Colonic mucosa (tissue), 4 donors: ENCODE data around the gene AUTS2. TPM values are rescaled to one million over a fixed set of nuclear protein-coding genes. Genes with fewer than 3 reads are reported as not detected.

ENCODE experiments used
- DNase-seq: peaks from one replicate; pipeline ENCODE4 v3.0.0-alpha.2; 2020
- H3K27ac ChIP-seq: fragments of 200-600 bp; one replicate; pipeline ENCODE4 v1.8.0; 2021
- H3K27me3 ChIP-seq: fragments of 200-600 bp; one replicate; pipeline ENCODE4 v1.8.0; 2021
- H3K36me3 ChIP-seq: fragments of 200-600 bp; one replicate; pipeline ENCODE4 v1.8.0; 2021
- H3K4me1 ChIP-seq: fragments of 200-600 bp; one replicate; pipeline ENCODE4 v1.8.0; 2021; ENCODE audit warnings: mild to moderate bottlenecking
- H3K4me3 ChIP-seq: fragments of 200-600 bp; one replicate; pipeline ENCODE4 v1.8.0; 2021
- H3K9ac ChIP-seq, 2 donors: one replicate each; pipeline ENCODE4 v1.7.0; 2013; ENCODE audit warnings: control low read depth in 2 of 2, low read depth in 2 of 2, low read length in 2 of 2
- H3K9me3 ChIP-seq: fragments of 200-600 bp; one replicate; pipeline ENCODE4 v1.8.0; 2021
- CTCF ChIP-seq: fragments of 200-600 bp; IDR thresholded peaks from one replicate; pipeline ENCODE4 v1.8.0; 2022; ENCODE audit warnings: antibody characterized with exemption, mild to moderate bottlenecking
- intact Hi-C: fragments of 100-400 bp; cut with DNase I; formaldehyde crosslinking; loops from one replicate; pipeline ENCODE4 v1.14.1; 2022
- total RNA-seq, 2 donors: library from RNA; stranded (reverse); fragmentation: NEBNext Ultra II Directional in 1 of 2; extraction: Animal tissue kit (Norgen Biotek cat#: 25700) in 1 of 2; gene quantifications; one replicate each; pipeline ENCODE4 v1.2.1, GENCODE V29; 2021
- donor health status: healthy.
- donor health status: DM: no; HTN: no; CAD: no.
- donor health status: DM: no; HTN: no; CAD: no.

AUTS2 gene
- total RNA-seq, 2 donors from 2014 or later, result 39.8 to 42.3 TPM

- H3K4me1 ChIP-seq, result no peaks in the 10 kb centered on the region
- TF ChIP-seq CTCF, result no peak
- H3K36me3 ChIP-seq, result no peaks in the 10 kb centered on the region
- no peaks in the 10 kb centered on the region for H3K27me3 ChIP-seq
- intact Hi-C loops, result no loop called here
- no peak overlapping the region for H3K4me3 ChIP-seq
- DNase-seq, result no peak
- H3K27ac ChIP-seq, result no peak overlapping the region
- H3K9me3 ChIP-seq, result no peaks in the 10 kb centered on the region
- H3K9ac ChIP-seq, result no peak overlapping the region
Observed at GRCh38 chr7:70459546-70459945, 861.3 kb downstream of the AUTS2 start.

GRCh38 chr7:70460071-70460470, 861.8 kb downstream of the AUTS2 start:
- Histone ChIP-seq H3K27ac (no peak overlapping the region), H3K9me3 (no peaks in the 10 kb centered on the region), H3K36me3 (no peaks in the 10 kb centered on the region), H3K9ac (no peak overlapping the region), H3K27me3 (no peaks in the 10 kb centered on the region), H3K4me1 (no peaks in the 10 kb centered on the region), H3K4me3 (no peak overlapping the region)
- DNase-seq, result no peak
- intact Hi-C loops, result no loop called here
- no peak for TF ChIP-seq CTCF

GRCh38 chr7:70460562-70460961, 862.3 kb downstream of the AUTS2 start:
- Histone ChIP-seq H3K9ac (no peak overlapping the region), H3K27ac (no peak overlapping the region), H3K9me3 (no peaks in the 10 kb centered on the region), H3K27me3 (no peaks in the 10 kb centered on the region), H3K36me3 (no peaks in the 10 kb centered on the region), H3K4me3 (no peak overlapping the region), H3K4me1 (no peaks in the 10 kb centered on the region)
- no peak for TF ChIP-seq CTCF
- intact Hi-C loops, result no loop called here
- no peak for DNase-seq

GRCh38 chr7:70463352-70463938, 865.2 kb downstream of the AUTS2 start:
- no peak overlapping the region for H3K27ac ChIP-seq

GRCh38 chr7:70466725-70467364, 868.6 kb downstream of the AUTS2 start:
- H3K27ac ChIP-seq, result no peak overlapping the region
- no peaks in the 10 kb centered on the region for H3K4me1 ChIP-seq
- no peaks in the 10 kb centered on the region for H3K9me3 ChIP-seq
- no peak overlapping the region for H3K9ac ChIP-seq
- no peaks in the 10 kb centered on the region for H3K36me3 ChIP-seq
- TF ChIP-seq CTCF, result no peak
- H3K27me3 ChIP-seq, result no peaks in the 10 kb centered on the region
- no peak overlapping the region for H3K4me3 ChIP-seq
- intact Hi-C loops, result no loop called here
- DNase-seq, result no peak

More at GRCh38 chr7:70463352-70463938, 865.2 kb downstream of the AUTS2 start:
- Histone ChIP-seq H3K9me3 (no peaks in the 10 kb centered on the region), H3K36me3 (no peaks in the 10 kb centered on the region), H3K4me3 (no peak overlapping the region), H3K27me3 (no peaks in the 10 kb centered on the region), H3K9ac (no peak overlapping the region), H3K4me1 (no peaks in the 10 kb centered on the region)
- no peak for DNase-seq
- no peak for TF ChIP-seq CTCF
- intact Hi-C loops, result no loop called here
